Fibroblast of villous mesenchyme (primary cell): ENCODE results near the gene NFKBIZ. TPM values are rescaled to one million over a fixed set of nuclear protein-coding genes. Genes with fewer than 3 reads are reported as not detected.

Source experiments
- DNase-seq: peaks from one replicate; pipeline ENCODE4 v3.0.0-alpha.2; 2010; ENCODE audit warnings: low read depth
- H3K4me3 ChIP-seq: 2 replicates; pipeline ENCODE4 v1.5.1; 2011; ENCODE audit warnings: low read depth, mild to moderate bottlenecking, low read length
- total RNA-seq: library from RNA; depleted of rRNA; stranded (reverse); fragments of >200 nt; gene quantifications from 2 replicates; pipeline ENCODE4 v1.2.3, GENCODE V29; 2012
- TF ChIP-seq, protein P1 (sequence below): IDR thresholded peaks from 2 replicates; pipeline ENCODE4 v1.5.1; 2012; ENCODE audit warnings: low read depth, mild to moderate bottlenecking, low read length; ENCODE audit not compliant: insufficient read depth

Gene NFKBIZ
- total RNA-seq, 1 donor: 108 TPM

DNA sequence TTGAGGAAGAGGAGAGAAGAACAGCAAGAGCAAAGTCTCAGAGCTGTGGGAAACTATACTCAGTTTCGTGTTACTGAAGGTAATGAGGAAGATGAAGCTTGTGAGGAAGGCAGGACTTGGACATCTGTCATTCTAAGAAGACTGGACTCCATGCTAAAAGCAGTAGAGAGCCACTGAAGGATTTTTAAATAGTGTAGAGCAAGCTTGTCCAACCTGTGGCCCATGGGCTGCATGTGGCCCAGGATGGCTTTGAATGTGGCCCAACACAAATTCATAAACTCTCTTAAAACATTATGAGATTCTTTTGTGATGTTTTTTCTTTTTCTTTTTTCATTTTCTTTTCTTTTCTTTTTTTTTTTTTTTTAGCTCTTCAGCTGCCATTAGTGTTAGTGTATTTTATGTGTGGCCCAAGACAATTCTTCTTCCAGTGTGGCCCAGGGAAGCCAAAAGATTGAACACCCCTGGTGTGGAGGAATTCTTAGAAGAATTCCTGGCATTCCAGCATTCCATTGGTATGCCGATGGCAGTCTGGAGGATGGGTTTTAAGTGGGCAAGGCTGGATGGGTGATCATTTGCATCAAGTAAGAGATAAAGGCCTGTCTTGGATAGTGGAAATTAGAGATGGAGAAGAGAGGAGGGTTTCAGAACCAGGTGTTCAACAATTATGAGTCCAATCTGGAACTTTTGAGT lies 6.9 kb upstream of the NFKBIZ start:
- no peak overlapping the region for H3K4me3 ChIP-seq
- TF ChIP-seq, protein P1, sequence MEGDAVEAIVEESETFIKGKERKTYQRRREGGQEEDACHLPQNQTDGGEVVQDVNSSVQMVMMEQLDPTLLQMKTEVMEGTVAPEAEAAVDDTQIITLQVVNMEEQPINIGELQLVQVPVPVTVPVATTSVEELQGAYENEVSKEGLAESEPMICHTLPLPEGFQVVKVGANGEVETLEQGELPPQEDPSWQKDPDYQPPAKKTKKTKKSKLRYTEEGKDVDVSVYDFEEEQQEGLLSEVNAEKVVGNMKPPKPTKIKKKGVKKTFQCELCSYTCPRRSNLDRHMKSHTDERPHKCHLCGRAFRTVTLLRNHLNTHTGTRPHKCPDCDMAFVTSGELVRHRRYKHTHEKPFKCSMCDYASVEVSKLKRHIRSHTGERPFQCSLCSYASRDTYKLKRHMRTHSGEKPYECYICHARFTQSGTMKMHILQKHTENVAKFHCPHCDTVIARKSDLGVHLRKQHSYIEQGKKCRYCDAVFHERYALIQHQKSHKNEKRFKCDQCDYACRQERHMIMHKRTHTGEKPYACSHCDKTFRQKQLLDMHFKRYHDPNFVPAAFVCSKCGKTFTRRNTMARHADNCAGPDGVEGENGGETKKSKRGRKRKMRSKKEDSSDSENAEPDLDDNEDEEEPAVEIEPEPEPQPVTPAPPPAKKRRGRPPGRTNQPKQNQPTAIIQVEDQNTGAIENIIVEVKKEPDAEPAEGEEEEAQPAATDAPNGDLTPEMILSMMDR: no peak
- no peak for DNase-seq

DNA sequence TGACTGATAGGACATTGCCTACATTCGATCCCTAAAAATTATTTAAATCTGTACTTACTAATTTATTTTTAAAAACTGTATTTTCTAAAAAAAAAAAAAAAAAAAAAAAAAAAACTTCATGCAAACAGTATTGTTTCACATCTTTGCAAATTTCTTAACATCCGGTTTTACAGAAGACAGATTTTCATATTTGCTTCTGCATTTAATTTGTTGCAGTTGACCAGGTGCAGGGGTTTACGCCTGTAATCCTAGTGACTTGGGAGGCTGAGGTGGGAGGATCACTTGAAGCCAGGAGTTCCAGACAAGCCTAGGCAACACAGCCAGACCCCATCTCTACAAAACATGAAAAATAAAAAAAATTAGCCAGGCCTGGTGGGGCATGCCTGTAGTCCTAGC lies 6.4 kb upstream of the NFKBIZ start:
- no peak overlapping the region for H3K4me3 ChIP-seq
- no peak for DNase-seq
- TF ChIP-seq, protein P1: no peak

DNA sequence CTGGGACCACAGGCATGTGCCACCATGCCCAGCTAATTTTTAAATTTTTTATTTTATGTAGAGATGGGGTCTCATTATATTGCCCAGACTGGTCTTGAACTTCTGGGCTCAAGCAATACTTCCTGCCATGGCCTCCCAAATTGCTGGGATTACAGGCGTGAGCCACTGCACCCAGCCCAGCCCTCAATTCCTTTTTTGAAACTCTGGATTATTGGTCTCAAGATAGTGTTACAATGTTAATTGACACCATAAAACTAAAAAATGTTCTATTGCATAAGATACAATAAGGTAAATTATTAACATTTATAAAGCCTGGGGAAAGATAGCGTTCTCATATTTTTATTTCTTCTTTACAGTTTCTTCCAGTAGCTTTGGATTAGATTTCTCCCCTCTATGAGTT lies 3.9 kb upstream of the NFKBIZ start:
- DNase-seq: no peak
- no peak overlapping the region for H3K4me3 ChIP-seq
- TF ChIP-seq, protein P1: no peak

DNA sequence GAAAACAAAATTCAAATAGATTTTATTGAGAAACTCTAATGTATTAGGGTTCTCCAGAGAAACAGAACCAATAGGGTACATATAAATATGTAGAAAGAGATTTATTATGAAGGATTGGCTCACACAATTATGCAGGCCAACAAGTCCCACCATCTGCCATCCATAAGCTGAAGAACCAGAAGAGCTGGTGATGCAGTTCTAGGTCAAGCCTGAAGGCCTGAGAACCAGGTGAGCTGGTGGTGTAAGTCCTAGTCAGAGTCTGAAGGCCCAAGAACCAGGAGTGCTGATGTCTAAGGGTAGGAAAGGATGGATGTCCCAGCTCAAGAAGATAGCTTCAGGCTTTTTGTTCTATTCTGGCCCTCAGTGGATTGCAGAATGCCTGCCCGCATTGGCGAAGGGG lies 2.6 kb upstream of the NFKBIZ start:
- TF ChIP-seq, protein P1: no peak
- no peak overlapping the region for H3K4me3 ChIP-seq
- no peak for DNase-seq

DNA sequence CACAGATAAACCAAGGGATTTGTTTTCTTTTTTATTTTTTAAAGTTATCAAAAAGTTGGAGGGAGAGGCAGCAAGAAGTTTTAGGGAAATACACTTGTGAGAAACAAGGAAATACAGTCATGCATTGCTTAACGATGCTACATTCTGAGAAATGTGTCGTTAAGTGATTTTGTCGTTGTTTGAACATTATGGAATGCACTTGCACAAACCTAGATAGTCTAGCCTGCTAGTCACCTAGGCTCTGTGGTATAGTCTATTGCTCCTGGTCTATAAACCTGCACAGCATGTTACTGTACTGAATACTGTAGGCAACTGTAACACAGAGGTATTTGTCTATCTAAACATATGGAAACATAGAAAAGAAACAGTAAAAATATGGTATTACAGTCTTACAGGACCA lies 2.0 kb upstream of the NFKBIZ start:
- TF ChIP-seq, protein P1: no peak
- H3K4me3 ChIP-seq: no peak overlapping the region
- no peak for DNase-seq

DNA sequence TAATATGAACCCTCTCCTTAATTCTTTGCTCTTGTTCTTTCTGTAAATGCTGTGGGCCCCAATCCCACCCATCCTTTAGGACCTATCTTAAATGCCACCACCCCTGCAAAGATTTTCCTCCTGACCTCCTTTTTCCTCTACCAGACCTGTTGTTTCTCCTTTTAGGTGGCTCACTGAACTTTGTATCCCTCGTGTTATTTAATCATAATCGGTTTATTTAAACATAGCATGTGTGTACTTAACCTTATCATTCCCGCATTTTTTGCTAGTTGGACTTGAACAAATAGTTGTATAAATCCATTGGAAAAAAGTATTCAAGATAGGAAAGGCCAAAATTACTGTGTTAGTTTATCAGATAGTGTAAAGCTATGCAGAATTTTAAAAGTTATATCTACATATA lies 988 bp upstream of the NFKBIZ start:
- DNase-seq: no peak
- H3K4me3 ChIP-seq: peak overlapping the region; percentile 52
- TF ChIP-seq, protein P1: no peak

DNA sequence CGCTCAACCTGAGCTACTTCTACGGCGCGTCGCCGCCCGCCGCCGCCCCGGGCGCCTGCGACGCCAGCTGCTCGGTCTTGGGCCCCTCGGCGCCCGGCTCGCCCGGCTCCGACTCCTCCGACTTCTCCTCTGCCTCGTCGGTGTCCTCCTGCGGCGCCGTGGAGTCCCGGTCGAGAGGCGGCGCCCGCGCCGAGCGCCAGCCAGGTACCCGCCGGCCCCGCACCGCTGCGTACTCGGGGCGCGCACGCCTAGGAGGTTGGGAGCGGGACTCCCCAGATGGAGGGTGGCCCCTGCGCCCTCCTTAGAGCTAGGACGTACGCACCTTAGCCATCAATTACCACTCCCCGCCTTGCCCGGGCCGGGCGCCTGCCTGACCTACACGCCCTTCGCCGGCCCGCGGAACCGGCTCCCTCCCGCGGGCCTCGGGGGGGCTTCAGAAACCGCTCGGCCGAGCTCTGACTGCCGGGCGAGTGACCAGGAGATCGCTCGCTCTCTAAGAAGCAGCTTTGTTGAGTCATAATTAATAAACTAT lies 466 bp downstream of the NFKBIZ start:
- TF ChIP-seq, protein P1: no peak
- peak overlapping the region; percentile 75 for H3K4me3 ChIP-seq
- DNase-seq: no peak
